Muscle of back (tissue), 11 donors: ENCODE data around the gene FMNL1. TPM values are rescaled to one million over a fixed set of nuclear protein-coding genes. Genes with fewer than 3 reads are reported as not detected.

Source experiments
- DNase-seq, 3 donors: peaks; one replicate each; pipeline versions ENCODE4 v3.0.0 to v3.0.0-alpha.2; 2013
- polyA plus RNA-seq, 10 donors: library from polyadenylated mRNA; unstranded; fragments of 120-200 nt; gene quantifications; one replicate each; pipeline ENCODE4 v1.2.1, GENCODE V29; 2013; ENCODE audit not compliant: insufficient read length in 10 of 10

The FMNL1 gene
- polyA plus RNA-seq, 10 donors, result 4.0 to 17.9 (median 5.7) TPM

DNA sequence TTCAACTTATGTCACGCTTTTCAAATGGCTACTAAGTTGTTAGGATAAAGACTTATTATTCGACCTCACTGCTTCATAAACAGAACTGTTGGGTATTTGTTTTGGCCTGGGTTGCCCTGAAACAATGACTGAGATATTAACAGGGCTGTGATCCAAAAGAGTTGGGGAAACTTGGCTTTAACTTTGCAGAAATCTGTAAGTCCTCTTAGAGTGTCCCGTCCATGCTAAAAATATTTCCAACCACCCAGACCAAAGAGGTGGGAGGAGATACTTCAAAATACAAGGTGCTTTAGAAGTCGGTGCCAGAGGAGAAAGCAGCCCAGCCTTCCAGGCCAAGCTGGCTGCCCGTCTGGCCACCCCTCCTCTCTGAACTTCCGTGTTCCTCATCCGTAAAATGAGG is 56.3 kb downstream of the FMNL1 start:
- peak in 2 of 3 donors; percentile 55 to 67 for DNase-seq

DNA sequence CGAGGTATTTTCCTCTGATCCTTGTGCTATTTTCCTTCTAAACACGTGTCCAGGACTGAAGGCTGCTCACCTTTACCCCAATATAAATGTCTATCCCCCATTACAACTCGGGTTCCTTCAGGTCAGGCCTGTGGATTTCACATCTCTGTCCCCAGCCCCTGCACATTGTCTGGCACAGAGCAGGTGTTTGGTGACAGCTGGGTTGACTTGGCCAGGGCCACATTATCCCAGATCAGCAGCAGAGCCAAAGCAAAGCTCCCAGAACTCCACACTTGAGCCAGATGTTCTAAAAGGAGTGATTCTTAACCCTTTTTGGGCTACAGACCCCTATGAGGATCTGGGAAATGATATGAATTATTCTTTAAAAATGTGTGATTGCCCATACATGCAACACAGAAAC is 58.2 kb downstream of the FMNL1 start:
- DNase-seq, result peak in 1 of 3 donors; percentile 57

DNA sequence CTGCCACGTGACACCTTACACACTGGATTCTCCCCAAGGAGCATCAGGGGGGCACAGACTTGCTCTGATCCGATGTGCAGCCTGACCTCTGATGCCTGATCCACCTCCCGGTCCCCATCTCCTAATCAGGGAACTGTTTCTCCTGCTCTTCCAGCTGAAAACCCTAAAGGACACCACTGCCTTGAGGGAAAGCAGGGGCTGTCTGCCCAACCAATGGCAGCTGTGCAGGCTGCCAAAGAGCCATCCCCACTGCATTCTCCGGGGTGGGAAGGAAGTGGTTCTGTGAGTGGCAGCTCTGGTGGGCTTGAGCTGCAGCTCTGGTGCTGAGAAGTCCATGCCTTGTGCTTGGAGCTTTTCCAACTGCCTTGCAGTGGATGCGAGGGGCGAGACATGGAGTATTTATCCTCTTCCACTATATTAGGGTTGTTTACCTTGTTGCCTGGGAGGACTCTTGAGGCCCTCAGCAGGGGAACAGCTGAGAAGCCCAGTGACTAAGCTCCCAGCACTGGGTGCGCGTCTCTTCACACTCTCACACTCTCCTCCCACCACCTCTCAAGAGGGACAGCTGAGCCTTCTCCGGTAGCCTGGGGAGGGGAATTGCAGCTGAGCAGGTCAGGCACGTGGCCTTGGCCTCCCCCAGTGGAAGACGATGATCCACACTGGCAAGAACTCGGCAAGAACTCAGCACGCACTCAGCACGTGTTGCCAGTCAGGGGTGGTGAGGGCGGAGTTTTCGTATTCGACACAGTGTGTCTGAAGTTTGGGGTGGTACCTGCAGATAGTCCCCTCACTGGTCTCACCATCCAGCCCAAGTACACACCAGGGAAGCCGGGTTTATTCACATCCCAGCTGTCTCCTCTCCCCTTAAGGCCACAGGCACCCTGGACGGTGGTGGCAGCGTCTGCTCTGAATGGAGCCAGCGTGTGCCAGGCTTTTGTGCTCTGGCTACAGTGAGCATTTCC is 61.3 kb downstream of the FMNL1 start:
- DNase-seq, result peak; percentile 64 to 81 (median 74)

DNA sequence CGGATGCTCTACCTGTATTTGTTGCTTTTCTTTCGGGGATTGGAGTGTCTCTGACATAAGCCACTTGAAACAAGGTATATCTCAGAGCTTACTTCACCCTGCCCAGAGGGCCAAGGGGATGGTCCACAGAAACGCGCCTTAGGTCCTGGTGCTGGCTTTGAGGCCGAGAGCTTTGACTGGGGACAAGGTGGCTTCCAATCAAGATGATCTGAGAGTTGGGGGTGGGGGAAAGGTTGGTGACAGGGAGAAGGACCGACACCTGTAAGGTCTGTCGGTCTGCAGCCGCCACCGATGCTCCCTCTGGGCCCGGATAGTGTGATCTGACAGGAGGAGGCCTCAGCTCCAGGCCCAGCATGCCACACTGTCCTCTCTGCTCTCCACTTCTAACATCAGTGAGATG is 62.0 kb downstream of the FMNL1 start:
- no peak for DNase-seq

DNA sequence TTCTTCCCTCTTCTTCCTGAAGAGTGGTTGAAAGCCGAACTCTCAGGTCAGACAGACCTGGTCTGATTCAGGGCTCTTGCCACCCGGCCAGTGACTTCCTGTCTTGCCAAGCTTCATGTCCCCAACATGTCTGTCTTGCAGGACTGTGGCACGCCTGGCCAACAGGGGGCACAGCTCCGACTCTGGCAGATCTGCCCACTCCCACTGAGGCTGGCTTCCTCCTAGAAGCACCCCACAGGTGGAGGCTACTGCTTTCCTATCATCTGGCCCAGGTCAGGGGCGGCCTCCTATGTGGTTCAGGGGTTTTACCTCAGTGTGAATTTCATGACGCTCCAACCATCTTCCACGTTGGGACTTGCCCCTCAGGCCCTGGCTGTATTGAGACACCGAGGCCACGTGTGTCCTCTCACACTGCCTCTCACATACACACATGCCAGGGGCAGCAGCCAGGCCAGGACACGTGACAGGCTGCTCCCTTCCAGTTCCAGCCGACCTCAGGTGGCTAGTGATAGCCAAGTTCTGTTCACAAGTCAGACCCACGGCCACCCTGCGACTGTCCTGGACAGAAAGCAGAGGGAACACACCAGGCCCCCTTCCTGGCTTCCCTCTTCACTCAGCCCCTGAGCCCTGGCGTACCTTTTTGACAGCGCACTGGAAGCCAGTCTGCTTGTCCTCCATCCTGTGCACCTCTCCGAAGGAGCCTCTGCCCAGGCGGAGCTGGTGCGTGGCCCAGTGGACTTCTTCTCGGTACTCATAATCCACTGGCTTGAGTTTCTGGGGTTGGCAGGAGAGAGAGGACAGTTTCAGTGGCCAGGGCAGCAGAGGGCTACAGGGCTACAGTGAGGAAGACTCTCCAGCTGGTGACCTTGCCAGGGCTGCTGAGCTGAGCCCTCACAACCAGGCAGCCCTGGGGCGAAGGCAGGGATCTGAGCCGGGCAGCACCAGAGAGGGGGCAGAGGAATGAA is 62.8 kb downstream of the FMNL1 start:
- no peak for DNase-seq

DNA sequence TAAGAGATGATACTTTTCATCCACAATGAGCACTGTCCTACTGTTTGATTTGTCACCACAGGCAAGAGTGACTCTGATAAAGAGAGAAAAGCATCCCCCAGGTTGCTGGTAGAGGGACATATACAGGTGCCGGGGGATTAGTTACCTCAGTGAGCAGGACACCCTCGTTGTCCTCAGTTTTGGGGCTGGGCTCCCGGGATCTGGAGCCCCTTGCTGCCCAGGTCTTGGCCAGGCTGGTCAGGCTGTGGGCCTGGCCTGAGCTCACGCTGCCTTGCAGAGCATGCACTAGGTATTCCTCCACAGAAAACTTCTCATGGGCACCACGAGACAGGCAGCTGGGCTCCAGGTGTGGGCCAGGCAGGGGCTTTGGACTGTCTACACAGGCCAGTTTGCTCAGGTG is 64.6 kb downstream of the FMNL1 start:
- no peak for DNase-seq

DNA sequence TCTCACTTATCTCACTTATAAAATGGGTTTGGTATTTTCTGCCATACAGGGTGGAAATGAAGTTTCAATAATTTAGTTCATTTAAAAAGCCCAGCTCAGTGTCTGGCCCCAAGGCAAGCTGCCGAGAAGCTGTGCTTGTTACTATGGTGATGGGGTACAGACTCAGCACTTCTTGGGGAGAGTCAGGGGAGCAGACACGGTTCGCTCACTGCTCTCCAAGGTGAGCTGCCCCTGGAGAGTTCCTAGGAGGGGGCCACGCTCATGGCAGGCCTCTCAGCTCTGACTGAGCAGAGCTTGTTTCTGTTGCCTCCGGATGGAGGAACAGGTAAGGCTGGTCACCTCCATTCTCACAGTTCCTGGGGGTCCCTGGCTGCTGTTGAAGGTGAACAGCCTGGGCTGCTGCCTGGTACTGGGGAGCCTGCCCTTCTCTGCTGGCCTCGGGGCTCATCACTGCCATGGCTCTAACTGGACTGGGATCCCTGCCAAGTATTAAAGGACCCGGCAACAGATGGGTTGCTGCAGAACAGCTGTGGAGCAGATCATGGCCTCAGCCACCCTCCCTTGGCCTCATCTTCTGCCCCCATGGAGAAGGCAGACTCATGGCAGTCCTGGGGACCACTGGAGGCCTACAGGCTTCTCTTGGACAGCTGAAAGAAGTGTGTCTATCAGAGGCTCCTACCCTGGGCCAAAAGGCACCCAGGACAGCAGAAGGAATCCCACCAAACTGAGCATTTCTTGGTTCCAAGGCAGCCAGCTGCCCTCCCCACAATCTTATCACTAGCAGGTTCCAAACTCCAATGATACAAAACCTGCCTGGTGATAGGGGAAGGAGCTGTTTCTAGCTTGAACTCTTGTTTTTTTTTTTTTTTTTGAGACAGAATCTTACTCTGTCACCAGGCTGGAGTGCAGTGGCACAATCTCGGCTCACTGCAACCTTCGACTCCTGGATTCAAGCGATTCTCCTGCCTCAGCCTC is 66.1 kb downstream of the FMNL1 start:
- DNase-seq, result peak in 2 of 3 donors; percentile 63 to 74

DNA sequence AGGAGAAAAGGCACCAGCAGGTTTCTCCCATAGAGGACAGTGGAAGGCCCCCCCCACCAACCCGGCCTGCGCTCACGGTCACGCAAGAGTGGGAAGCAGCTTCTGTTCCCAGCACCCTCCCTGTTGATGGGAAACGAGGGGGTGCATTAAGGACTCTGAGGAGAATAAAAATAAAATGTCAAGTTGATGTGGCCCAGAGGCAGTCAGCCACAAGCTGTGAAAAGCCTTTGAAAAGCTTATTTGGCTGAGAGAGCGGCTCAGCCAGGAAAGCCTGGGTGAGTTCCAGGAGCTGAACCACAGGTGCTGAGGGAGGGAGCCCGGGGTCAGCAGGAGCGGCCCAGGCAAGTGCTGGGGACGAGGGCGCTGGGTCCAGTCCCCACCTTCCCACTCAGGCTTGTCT is 67.1 kb downstream of the FMNL1 start:
- peak in 1 of 3 donors; percentile 48 for DNase-seq

DNA sequence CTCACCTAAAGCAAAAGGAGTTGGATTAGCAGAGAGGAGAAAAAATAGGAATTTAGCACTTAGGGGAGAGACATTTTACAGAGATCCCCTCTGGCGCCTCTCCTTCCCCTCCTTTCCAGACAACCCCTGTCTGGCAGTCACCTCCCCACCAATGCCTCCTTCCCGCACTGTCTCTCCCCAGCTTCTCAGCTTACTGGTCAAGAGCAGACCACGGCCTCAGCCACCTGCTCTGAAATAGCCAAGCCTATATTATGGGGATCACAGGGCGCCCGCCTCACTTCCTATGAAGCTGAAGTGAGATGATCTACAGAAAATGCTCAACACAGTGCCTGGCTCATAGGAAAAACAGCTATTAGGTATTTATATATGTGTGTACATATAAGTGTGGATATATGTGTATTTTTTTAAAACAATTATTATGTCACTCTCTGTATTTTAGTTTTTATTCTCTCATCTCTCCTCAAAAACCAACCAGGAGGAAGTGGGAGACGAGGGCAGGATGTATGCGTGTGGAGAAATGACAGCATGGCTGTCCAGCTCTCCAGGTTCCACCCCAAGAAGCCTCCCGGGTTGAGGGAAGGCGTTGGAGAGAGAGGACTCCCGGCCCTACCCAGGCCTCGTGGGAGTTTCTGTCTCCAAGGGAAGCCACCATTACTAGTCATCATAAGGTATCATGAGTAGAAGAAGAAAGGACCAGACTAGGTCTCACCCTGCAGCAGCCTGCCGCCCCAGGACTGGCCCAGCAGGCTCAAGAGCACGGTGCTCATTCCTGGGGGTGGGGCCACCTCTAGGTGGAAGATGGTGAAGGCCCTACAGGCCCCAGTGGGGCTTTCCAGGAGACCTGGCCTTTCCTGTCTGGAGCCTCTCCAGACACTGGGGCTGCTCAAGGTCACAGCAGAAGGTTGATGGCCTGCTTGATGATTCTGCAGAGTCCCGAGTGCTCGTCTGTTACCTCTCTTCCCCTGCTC is 67.9 kb downstream of the FMNL1 start:
- no peak for DNase-seq

DNA sequence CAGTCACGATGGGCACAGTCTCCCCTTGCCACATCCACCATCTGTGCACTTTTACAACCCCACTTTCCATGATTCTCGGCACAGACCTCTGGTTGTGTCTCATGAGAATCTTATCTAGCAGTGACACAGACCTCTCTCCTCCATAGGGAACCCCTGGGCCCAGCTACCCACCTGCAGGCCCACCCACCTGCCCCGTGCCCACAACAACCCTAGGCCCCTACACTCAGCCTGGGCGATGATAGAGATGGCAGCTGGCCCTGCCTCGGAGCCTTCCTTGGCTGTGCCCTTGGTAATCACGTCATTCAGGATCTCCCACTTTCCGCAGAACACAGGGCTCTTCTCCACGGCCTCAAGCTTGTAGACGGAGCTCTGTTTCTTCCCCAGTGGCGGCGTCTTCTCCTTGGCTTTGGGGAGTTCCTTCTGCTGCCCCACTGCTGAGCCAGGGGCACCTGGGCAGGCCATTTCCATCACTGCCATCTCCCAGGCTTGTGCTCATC is 68.6 kb downstream of the FMNL1 start:
- DNase-seq, result no peak

DNA sequence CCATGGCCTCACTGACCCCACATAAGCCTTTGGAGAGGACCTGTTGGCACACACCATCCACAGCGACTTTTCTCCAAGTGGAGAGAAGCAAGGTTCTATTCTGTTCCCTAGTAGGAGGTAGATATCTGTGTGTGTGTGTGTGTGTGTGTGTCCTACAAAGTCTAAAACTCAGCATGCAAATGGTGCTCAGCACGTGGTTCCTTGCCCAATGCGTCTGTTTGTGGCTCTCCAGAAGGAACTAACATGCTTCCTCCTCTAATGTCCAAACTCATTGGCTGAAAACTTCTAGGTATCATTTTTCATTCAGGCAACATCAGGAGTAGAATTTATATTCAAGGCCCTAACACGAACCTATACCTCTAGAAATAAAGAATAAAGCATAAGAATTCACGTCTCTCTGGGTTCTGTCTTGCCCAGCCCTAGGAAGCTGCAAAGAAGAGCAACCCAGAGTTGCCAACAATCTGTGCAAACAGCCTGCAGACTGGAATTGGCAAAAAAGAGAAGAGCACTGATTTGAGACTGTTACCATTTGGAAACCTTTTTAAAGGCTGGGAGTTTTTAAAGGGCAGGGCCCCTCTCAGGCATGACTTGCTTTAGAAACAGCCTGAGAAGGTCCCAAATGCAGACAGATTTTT is 69.6 kb downstream of the FMNL1 start:
- DNase-seq, result no peak

DNA sequence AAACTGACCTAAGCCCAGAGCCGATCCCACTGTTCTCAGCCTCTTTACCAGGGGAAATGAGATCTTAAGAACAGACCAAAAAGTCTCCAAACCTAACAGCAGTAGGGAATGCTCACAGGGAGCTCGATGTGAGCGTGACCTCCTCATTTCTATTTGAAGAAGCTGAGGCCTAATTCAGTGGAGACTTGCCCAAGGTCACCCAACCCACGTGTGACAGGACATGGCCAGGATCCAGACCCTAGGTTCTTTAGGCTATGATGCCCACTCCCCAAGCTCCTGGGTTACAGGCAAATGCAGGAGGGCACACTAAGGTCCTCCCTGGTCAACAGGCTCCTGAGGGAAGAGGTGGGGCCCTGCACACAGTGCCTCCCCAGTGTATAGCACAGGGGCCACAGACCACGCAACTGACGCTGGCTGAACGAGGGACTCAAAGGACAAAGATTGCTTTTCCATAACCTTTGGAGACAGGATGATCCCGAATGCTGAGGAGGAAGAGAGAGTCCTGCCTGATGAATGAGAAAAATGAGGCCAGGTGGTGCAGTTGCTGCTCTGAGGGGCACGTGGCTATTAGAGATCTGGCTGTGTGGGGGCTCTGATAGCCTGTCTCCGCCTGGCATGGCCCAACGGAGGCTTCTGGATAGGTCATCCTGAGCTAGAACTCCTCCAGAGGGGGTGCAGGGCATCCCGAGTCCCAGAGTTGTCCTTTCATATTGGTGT is 71.2 kb downstream of the FMNL1 start:
- DNase-seq, result no peak

DNA sequence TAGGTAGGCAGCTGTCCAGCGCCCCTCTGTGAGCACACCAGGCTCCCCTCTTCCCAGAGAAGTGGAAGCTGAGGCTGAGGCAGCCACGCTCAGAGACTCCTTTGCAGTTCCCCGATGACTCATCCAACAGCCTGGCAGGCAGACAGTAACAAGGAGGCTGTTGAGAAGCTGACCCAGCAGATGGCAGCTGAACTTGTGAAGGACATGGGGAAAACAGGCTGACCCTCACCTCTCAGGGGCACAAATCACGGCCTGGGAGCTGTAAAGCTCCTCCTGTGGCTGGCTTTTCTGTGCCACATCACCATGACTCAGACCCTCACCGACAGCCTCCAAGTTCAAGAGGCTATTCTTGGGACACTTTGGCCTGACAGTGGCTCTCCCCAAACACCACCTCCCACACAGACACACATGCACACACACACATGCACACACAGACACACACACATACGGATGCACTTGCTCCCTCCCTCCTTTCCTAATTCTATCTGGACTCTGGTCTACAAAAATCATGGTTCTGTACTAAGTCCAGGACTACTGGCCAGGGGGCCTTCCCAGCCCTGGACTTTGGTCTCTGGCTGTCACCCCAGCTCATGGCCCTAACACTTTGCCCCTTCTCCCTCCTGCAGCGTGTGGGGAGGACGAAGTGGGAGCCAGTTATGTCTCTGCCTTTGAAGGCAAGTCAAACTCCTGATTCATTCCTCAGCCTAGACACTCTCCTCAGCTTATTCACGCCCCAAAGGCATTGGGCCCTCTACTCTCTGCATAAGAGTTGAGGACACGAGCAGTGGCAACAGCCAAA is 71.9 kb downstream of the FMNL1 start:
- peak in 1 of 3 donors; percentile 68 for DNase-seq

DNA sequence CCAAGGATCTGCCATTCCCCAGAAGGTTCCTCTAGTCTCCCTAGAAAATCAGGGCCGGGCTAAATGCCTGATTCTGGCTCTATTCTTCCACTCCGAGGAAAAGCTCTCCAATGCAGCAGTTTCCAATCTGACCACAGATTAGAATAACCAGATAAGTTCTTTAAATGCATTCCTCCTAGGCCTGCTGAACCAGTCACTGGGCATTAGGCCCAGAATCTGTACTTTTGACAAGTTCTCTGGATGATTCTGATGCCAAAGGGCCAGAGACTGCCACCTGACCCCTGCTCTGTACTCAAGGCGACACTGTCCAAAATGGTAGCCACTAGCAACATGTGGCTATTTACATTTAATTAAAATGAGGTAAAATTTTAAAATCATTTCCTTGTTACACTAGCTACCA is 72.8 kb downstream of the FMNL1 start:
- DNase-seq, result peak in 1 of 3 donors; percentile 33

DNA sequence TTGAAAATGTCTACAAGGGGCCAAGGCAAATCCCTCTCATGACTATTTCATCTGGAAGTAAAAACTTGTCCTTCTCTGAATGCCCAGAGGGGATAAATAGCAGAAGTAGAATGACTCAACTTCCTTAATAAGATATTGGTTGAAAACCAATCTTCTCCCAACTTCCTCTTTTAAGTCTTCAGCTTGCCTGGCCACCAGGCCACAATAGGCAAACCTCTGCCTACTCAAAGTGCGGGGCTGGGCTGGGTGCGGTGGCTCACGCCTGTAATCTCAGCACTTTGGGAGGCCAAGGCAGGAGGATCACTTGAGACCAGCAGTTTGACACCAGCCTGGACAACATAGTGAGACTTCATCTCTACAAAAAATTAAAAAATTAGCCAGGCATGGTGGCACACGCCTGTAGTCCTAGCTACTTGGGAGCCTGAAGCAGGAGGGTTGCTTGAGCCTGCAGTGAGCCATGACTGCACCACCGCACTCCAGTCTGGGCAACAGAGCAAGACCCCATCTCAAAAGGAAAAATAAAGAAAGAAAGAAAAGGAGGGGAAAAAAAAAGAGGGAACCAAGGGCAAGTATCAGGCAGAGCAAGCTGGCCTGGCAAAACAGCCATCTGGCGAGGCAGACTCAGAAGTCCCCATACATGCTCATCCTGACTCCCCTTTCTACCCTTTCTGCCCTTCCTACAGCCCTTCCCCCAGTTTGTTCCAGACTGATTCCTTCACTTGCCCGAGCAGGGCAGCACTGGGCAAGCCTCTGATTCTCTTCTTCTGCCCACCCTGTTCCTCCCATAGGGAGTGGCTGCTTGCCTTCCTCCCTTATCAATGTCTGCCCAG is 74.5 kb downstream of the FMNL1 start:
- peak in 1 of 3 donors; percentile 20 for DNase-seq

DNA sequence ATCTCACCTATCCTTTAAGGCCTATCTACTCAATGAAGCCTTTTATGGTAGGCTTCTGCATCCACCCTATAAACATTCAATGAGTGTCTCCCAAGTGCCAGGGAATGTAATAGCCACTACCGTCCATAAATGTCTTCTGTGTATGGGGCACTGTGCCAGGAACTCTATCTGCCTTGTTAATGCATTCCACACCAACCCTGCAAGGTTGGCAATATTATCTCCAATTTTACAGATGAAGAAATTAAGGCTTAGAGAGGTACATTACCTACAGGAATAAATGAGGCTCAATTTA is 75.1 kb downstream of the FMNL1 start:
- DNase-seq, result no peak
